ENCODE results near the gene RYR3.

RYR3 gene

DNA sequence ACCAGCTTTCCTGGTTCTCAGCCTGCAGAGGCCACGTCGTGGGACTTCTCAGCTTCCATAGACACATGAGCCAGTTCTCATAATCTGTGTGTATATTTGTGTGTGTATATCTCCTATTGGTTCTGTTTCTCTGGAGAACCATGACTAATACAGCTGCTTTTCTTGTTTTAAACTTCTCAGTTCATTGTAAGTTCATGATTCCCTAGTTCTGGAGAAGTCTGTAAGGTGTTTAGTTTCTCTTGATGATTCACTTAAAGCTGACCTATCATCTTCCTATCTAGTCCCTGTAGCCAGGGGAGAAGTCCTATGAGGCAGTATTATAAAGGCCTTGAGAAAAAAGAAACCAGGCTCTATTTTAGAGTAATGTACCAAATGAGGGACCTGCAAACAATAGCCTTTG lies 147.7 kb downstream of the RYR3 start:
- H4K91ac ChIP-seq (ENCODE audit: low read length) = no peak overlapping the region
- DNase-seq = no peak
- H3K4me3 ChIP-seq (ENCODE audit: insufficient read depth in 1 of 2, low read depth in 1 of 2, low read length in 2 of 2) = no peak overlapping the region
- H3K18ac ChIP-seq (ENCODE audit: low read depth in 1 of 2, low read length in 2 of 2) = no peak overlapping the region
- H3K27ac ChIP-seq (ENCODE audit: low read length, poor library complexity, severe bottlenecking) = peak overlapping the region; percentile 43
- no peak overlapping the region for H3K9ac ChIP-seq (ENCODE audit: low read length)
- peaks cover 7% of the 10 kb centered on the region for H3K79me1 ChIP-seq (replicated peaks; ENCODE audit: low read length, poor library complexity, severe bottlenecking)
- no peak overlapping the region for H3K4ac ChIP-seq (ENCODE audit: low read depth in 1 of 2, low read length in 2 of 2)
- H3K9me3 ChIP-seq (ENCODE audit: control insufficient read depth, low read length) = peaks cover 5% of the 10 kb centered on the region
- H2AFZ ChIP-seq (ENCODE audit: low read depth, low read length) = no peak overlapping the region
- peaks cover 14% of the 10 kb centered on the region for H3K4me1 ChIP-seq (ENCODE audit: control insufficient read depth, insufficient read depth, low read depth, low read length)
- peak overlapping the region; percentile 99 for H2AK5ac ChIP-seq (ENCODE audit: low read length, severe bottlenecking)
- no peak overlapping the region for H4K8ac ChIP-seq (ENCODE audit: low read length)
- no peak overlapping the region for H3K23ac ChIP-seq (ENCODE audit: low read length in 2 of 2)
- H3K4me2 ChIP-seq (ENCODE audit: low read length, poor library complexity, severe bottlenecking) = no peak overlapping the region
- H3K27me3 ChIP-seq (ENCODE audit: control insufficient read depth in 1 of 2, insufficient read depth in 1 of 2, low read length in 2 of 2) = peaks cover 0 to 15% of the 10 kb centered on the region in 2 experiments
- H2BK12ac ChIP-seq (ENCODE audit: low read length in 2 of 2) = no peak overlapping the region
- H2BK120ac ChIP-seq (ENCODE audit: low read depth, low read length) = no peak overlapping the region
- H2BK5ac ChIP-seq (ENCODE audit: low read depth, low read length, poor library complexity, severe bottlenecking) = peak overlapping the region; percentile 39
- no peak overlapping the region for H3K14ac ChIP-seq (ENCODE audit: low read length in 2 of 2)
- no peak overlapping the region for H2BK15ac ChIP-seq (ENCODE audit: low read depth, poor library complexity, severe bottlenecking)
- H3K36me3 ChIP-seq (ENCODE audit: control insufficient read depth in 1 of 2, insufficient read depth in 2 of 2, low read depth in 1 of 2, low read length in 2 of 2) = no peaks in the 10 kb centered on the region
- WGBS = no CpG with 5 or more reads among the region's 2 CpGs

DNA sequence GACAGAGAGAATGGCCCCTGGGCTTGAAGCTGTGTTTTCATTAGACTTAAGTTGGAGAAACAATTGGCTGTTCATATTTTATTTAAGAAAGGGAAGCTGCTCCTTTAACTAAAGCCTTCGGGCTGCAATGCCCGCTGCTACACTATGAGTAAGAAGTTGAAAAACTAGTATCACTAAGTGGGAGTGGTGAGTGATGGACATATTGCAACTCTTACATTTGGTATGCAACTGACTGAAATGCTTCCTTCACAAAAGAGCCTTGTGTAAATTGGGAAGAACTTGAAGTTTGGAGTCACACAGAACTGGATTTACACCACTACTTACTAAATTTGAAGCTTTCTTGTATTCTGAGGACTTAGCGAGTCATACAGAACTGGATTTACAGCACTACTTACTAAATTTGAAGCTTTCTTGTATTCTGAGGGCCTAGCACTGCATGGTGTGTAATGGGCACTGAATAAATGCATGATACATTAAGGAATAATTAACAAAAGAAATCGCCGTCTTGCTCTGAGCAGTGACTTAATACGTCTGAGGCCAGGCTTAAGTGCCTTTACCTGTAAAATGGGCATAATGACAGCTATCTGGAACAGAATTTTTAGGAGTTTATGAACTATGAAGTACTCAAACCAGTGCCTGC lies 149.5 kb downstream of the RYR3 start:
- peak overlapping the region; percentile 84 for H3K27ac ChIP-seq (ENCODE audit: low read length, poor library complexity, severe bottlenecking)
- no peaks in the 10 kb centered on the region for H3K36me3 ChIP-seq (ENCODE audit: control insufficient read depth in 1 of 2, insufficient read depth in 2 of 2, low read depth in 1 of 2, low read length in 2 of 2)
- peaks cover 0 to 10% of the 10 kb centered on the region in 2 experiments for H3K27me3 ChIP-seq (ENCODE audit: control insufficient read depth in 1 of 2, insufficient read depth in 1 of 2, low read length in 2 of 2)
- H2BK12ac ChIP-seq (ENCODE audit: low read length in 2 of 2) = no peak overlapping the region
- no peak overlapping the region for H3K23ac ChIP-seq (ENCODE audit: low read length in 2 of 2)
- H2BK120ac ChIP-seq (ENCODE audit: low read depth, low read length) = no peak overlapping the region
- no peak overlapping the region for H2BK15ac ChIP-seq (ENCODE audit: low read depth, poor library complexity, severe bottlenecking)
- H4K8ac ChIP-seq (ENCODE audit: low read length) = no peak overlapping the region
- no peak overlapping the region for H4K91ac ChIP-seq (ENCODE audit: low read length)
- peaks cover 7% of the 10 kb centered on the region for H3K79me1 ChIP-seq (replicated peaks; ENCODE audit: low read length, poor library complexity, severe bottlenecking)
- H2BK5ac ChIP-seq (ENCODE audit: low read depth, low read length, poor library complexity, severe bottlenecking) = no peak overlapping the region
- WGBS = 81% methylated on average over 5 of the region's 6 CpGs
- no peak for DNase-seq
- H3K4me1 ChIP-seq (ENCODE audit: control insufficient read depth, insufficient read depth, low read depth, low read length) = peaks cover 10% of the 10 kb centered on the region
- H3K4me3 ChIP-seq (ENCODE audit: insufficient read depth in 1 of 2, low read depth in 1 of 2, low read length in 2 of 2) = no peak overlapping the region
- H2AFZ ChIP-seq (ENCODE audit: low read depth, low read length) = no peak overlapping the region
- peaks cover 5% of the 10 kb centered on the region for H3K9me3 ChIP-seq (ENCODE audit: control insufficient read depth, low read length)
- H3K18ac ChIP-seq (ENCODE audit: low read depth in 1 of 2, low read length in 2 of 2) = no peak overlapping the region
- H3K14ac ChIP-seq (ENCODE audit: low read length in 2 of 2) = no peak overlapping the region
- no peak overlapping the region for H3K4ac ChIP-seq (ENCODE audit: low read depth in 1 of 2, low read length in 2 of 2)
- H3K4me2 ChIP-seq (ENCODE audit: low read length, poor library complexity, severe bottlenecking) = no peak overlapping the region
- H2AK5ac ChIP-seq (ENCODE audit: low read length, severe bottlenecking) = peak overlapping the region; percentile 98
- no peak overlapping the region for H3K9ac ChIP-seq (ENCODE audit: low read length)

- no peak overlapping the region for H3K4me3 ChIP-seq (ENCODE audit: insufficient read depth in 1 of 2, low read depth in 1 of 2, low read length in 2 of 2)
- H2AFZ ChIP-seq (ENCODE audit: low read depth, low read length) = no peak overlapping the region
- H3K4me2 ChIP-seq (ENCODE audit: low read length, poor library complexity, severe bottlenecking) = no peak overlapping the region
- H4K8ac ChIP-seq (ENCODE audit: low read length) = no peak overlapping the region
- no peak overlapping the region for H4K91ac ChIP-seq (ENCODE audit: low read length)
- H2BK15ac ChIP-seq (ENCODE audit: low read depth, poor library complexity, severe bottlenecking) = no peak overlapping the region
- no peak overlapping the region for H2AK5ac ChIP-seq (ENCODE audit: low read length, severe bottlenecking)
- H3K4ac ChIP-seq (ENCODE audit: low read depth in 1 of 2, low read length in 2 of 2) = no peak overlapping the region
- H3K18ac ChIP-seq (ENCODE audit: low read depth in 1 of 2, low read length in 2 of 2) = no peak overlapping the region
- WGBS = 64% methylated on average over 2 of the region's 2 CpGs
- no peak overlapping the region for H3K23ac ChIP-seq (ENCODE audit: low read length in 2 of 2)
- no peaks in the 10 kb centered on the region for H3K36me3 ChIP-seq (ENCODE audit: control insufficient read depth in 1 of 2, insufficient read depth in 2 of 2, low read depth in 1 of 2, low read length in 2 of 2)
- no peak overlapping the region for H2BK12ac ChIP-seq (ENCODE audit: low read length in 2 of 2)
- H3K14ac ChIP-seq (ENCODE audit: low read length in 2 of 2) = no peak overlapping the region
- H3K79me1 ChIP-seq (replicated peaks; ENCODE audit: low read length, poor library complexity, severe bottlenecking) = peaks cover 7% of the 10 kb centered on the region
- peaks cover 5% of the 10 kb centered on the region for H3K9me3 ChIP-seq (ENCODE audit: control insufficient read depth, low read length)
- H3K27ac ChIP-seq (ENCODE audit: low read length, poor library complexity, severe bottlenecking) = peak overlapping the region; percentile 91
- peaks cover 0 to 15% of the 10 kb centered on the region in 2 experiments for H3K27me3 ChIP-seq (ENCODE audit: control insufficient read depth in 1 of 2, insufficient read depth in 1 of 2, low read length in 2 of 2)
- H2BK5ac ChIP-seq (ENCODE audit: low read depth, low read length, poor library complexity, severe bottlenecking) = no peak overlapping the region
- H3K9ac ChIP-seq (ENCODE audit: low read length) = no peak overlapping the region
- no peak for DNase-seq
- H2BK120ac ChIP-seq (ENCODE audit: low read depth, low read length) = no peak overlapping the region
- peaks cover 10% of the 10 kb centered on the region for H3K4me1 ChIP-seq (ENCODE audit: control insufficient read depth, insufficient read depth, low read depth, low read length)
Measured at GRCh38 chr15:33461671-33462070, 150.9 kb downstream of the RYR3 start.

DNA sequence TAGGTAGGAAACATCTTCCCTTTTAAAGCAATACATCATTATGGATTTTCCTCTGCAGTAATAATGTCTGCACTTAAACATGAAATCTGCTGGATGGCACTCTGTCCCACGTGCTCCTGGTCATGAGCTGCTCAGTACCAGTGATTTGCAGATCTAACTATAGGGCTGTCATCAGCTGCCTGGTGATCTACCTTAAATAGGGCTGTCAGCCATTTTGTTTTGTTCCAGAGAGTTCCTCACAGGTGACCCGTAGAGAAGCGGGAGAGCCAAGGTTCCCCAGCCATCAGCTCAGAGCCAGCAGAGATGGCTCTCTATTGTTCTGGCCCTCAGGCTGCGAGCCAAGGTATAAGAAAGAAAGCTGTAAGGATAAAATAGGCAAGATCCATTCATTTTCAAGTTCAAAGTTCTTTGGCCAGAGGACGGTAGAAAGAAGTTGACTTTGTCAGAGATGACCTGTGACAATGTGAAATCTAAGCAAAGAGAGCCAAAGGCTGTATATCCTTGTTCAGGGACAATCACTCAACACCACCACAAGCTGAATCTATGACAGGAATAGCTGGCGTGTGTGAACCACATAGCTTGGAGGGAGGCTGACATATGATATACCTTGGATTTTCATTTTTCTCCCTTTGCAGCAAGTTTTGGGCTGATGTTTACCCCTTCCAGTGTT lies 156.5 kb downstream of the RYR3 start:
- no peak for DNase-seq
- no peak overlapping the region for H4K91ac ChIP-seq (ENCODE audit: low read length)
- no peaks in the 10 kb centered on the region for H3K36me3 ChIP-seq (ENCODE audit: control insufficient read depth in 1 of 2, insufficient read depth in 2 of 2, low read depth in 1 of 2, low read length in 2 of 2)
- WGBS = 72% methylated on average over 6 of the region's 6 CpGs
- no peak overlapping the region for H3K9ac ChIP-seq (ENCODE audit: low read length)
- H3K9me3 ChIP-seq (ENCODE audit: control insufficient read depth, low read length) = peaks cover 4% of the 10 kb centered on the region
- no peak overlapping the region for H3K14ac ChIP-seq (ENCODE audit: low read length in 2 of 2)
- H3K27ac ChIP-seq (ENCODE audit: low read length, poor library complexity, severe bottlenecking) = no peak overlapping the region
- no peak overlapping the region for H3K23ac ChIP-seq (ENCODE audit: low read length in 2 of 2)
- no peak overlapping the region for H2BK15ac ChIP-seq (ENCODE audit: low read depth, poor library complexity, severe bottlenecking)
- H3K4me1 ChIP-seq (ENCODE audit: control insufficient read depth, insufficient read depth, low read depth, low read length) = peaks cover 4% of the 10 kb centered on the region
- no peak overlapping the region for H2BK120ac ChIP-seq (ENCODE audit: low read depth, low read length)
- no peak overlapping the region for H2BK12ac ChIP-seq (ENCODE audit: low read length in 2 of 2)
- H3K4ac ChIP-seq (ENCODE audit: low read depth in 1 of 2, low read length in 2 of 2) = no peak overlapping the region
- no peak overlapping the region for H4K8ac ChIP-seq (ENCODE audit: low read length)
- no peak overlapping the region for H3K4me2 ChIP-seq (ENCODE audit: low read length, poor library complexity, severe bottlenecking)
- H2BK5ac ChIP-seq (ENCODE audit: low read depth, low read length, poor library complexity, severe bottlenecking) = no peak overlapping the region
- H3K79me1 ChIP-seq (replicated peaks; ENCODE audit: low read length, poor library complexity, severe bottlenecking) = no peaks in the 10 kb centered on the region
- H2AFZ ChIP-seq (ENCODE audit: low read depth, low read length) = no peak overlapping the region
- H2AK5ac ChIP-seq (ENCODE audit: low read length, severe bottlenecking) = no peak overlapping the region
- peaks cover 0 to 17% of the 10 kb centered on the region in 2 experiments for H3K27me3 ChIP-seq (ENCODE audit: control insufficient read depth in 1 of 2, insufficient read depth in 1 of 2, low read length in 2 of 2)
- no peak overlapping the region for H3K4me3 ChIP-seq (ENCODE audit: insufficient read depth in 1 of 2, low read depth in 1 of 2, low read length in 2 of 2)
- H3K18ac ChIP-seq (ENCODE audit: low read depth in 1 of 2, low read length in 2 of 2) = no peak overlapping the region

All from mesenchymal stem cell (in vitro differentiated cells and primary cell).